Endometrium (tissue), 2 donors: ENCODE data around the gene MYO1D.

Source experiments
- FAIRE-seq: peaks from 2 replicates; lab custom pipeline; 2012; peaks lifted over from hg19 to GRCh38; lab: Jason Lieb, UNC
- donor health status: control.
- donor health status: control.

MYO1D gene

GRCh38 chr17:32487473-32488176, 389.3 kb downstream of the MYO1D start:
- no peak for FAIRE-seq

- no peak for FAIRE-seq
Observed at GRCh38 chr17:32486701-32487472, 390.0 kb downstream of the MYO1D start, which contains the start of gene CDK5R1. TSS of gene CDK5R1 (plus strand) at chr17:32486993. CDS start at chr17:32487621, 628 bp downstream.

- FAIRE-seq: no peak
Observed at GRCh38 chr17:32486111-32486700, 390.7 kb downstream of the MYO1D start.

GRCh38 chr17:32485261-32486110, 391.4 kb downstream of the MYO1D start:
- FAIRE-seq: no peak

- FAIRE-seq: no peak
Observed at GRCh38 chr17:32484628-32485027, 392.3 kb downstream of the MYO1D start.

GRCh38 chr17:32484041-32484461, 392.9 kb downstream of the MYO1D start:
- FAIRE-seq: no peak

- FAIRE-seq: peak; percentile 53
Observed at GRCh38 chr17:32483451-32484019, 393.4 kb downstream of the MYO1D start.

- FAIRE-seq: no peak
Observed at GRCh38 chr17:32482568-32483320, 394.2 kb downstream of the MYO1D start.

- no peak for FAIRE-seq
Observed at GRCh38 chr17:32481193-32481592, 395.7 kb downstream of the MYO1D start.

GRCh38 chr17:32479074-32479617, 397.8 kb downstream of the MYO1D start:
- FAIRE-seq: no peak

- no peak for FAIRE-seq
Observed at GRCh38 chr17:32477220-32477619, 399.7 kb downstream of the MYO1D start.

GRCh38 chr17:32475258-32475657, 401.7 kb downstream of the MYO1D start:
- FAIRE-seq: no peak

GRCh38 chr17:32471652-32472051, 405.3 kb downstream of the MYO1D start:
- no peak for FAIRE-seq

GRCh38 chr17:32470405-32471167, 406.3 kb downstream of the MYO1D start:
- FAIRE-seq: no peak

- FAIRE-seq: no peak
Observed at GRCh38 chr17:32467949-32468348, 409.0 kb downstream of the MYO1D start.

GRCh38 chr17:32464374-32464773, 412.6 kb downstream of the MYO1D start:
- no peak for FAIRE-seq

GRCh38 chr17:32463304-32463703, 413.6 kb downstream of the MYO1D start:
- no peak for FAIRE-seq

GRCh38 chr17:32461853-32462617, 414.9 kb downstream of the MYO1D start:
- no peak for FAIRE-seq

GRCh38 chr17:32461498-32461852, 415.4 kb downstream of the MYO1D start:
- FAIRE-seq: no peak
